Stimulated activated CD8-positive, alpha-beta memory T cell treated with anti-CD3 and anti-CD28 coated beads, Interleukin-15, amount 100 ng/mL, for 1 hour (primary cell): ENCODE data around the gene ASCC3.

Experiments used
- DNase-seq: peaks from one replicate; pipeline ENCODE4 v3.0.0-alpha.2; 2020; ENCODE audit warnings: low read depth

The ASCC3 gene

DNA sequence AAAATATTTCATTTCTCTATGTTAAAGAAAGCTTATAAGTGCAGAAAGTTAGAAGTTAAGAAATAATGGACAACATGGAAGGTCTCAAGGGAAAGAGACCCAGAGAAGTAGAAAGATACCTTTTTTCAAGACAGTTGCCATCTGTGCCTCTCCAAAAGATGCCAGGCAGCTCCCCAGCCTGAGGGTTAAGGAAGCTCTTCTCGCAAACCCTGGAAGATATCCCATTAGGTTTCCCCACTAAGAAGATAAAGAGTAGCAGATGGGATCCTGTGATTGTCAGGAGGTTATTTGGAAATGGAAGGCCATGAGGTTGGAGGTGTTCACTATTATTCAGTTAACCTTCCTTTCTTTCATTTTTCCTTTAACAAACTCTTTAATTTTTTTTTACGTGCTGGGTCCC, 306.3 kb downstream of the ASCC3 start:
- no peak for DNase-seq

DNA sequence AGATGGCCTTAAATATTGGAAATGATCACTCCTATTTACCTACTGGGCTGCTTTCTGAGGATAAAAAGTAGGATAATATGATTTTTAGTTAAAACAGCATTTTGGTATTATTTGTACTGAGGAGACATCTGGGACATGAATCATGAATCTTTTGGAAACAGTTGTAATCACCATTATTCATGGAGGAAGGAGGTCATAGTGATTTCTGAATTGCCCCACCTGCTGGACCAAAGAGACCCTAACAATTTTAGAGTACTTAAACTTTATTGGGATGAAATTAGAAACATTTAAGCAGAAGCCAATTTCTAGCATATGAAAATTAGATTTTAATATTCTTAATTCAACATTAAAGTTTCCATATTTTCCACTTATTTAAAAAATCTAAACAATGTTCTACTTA, 308.0 kb downstream of the ASCC3 start:
- no peak for DNase-seq

DNA sequence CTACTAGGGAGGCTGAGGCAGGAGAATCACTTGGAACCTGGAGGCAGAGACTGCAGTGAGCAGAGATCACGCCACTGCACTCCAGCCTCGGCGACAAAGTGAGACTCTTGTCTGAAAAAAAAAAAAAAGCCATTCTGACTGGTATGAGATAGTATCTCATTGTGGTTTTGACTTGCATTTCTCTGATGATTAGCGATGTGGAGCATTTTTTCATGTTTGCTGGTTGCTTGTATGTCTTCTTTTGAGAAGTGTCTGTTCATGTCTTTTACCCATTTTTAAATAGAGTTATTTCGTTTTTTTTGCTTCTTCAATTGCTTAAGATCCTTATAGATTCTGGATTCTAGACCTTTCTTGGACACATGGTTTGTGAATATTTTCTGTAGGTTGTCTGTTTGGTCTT, 312.9 kb downstream of the ASCC3 start:
- no peak for DNase-seq

DNA sequence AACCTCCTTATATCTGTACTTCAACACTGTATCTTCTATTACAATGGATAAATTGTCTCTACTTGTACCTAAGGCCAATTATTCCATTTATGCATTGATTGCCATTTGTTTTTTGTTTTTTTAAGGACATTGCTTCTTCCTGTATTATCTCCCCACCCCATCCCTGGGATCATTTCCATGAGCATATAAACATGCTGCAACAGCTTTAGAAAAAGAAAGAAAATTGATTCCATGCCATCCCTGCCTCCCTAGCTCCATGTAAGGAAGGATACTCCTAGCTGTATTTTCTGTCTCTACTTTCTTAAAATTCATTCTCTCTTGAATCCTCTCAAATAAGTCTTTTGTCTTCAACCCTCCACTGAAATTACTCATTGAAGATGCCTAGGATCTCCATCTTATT, 314.6 kb downstream of the ASCC3 start:
- DNase-seq = no peak

DNA sequence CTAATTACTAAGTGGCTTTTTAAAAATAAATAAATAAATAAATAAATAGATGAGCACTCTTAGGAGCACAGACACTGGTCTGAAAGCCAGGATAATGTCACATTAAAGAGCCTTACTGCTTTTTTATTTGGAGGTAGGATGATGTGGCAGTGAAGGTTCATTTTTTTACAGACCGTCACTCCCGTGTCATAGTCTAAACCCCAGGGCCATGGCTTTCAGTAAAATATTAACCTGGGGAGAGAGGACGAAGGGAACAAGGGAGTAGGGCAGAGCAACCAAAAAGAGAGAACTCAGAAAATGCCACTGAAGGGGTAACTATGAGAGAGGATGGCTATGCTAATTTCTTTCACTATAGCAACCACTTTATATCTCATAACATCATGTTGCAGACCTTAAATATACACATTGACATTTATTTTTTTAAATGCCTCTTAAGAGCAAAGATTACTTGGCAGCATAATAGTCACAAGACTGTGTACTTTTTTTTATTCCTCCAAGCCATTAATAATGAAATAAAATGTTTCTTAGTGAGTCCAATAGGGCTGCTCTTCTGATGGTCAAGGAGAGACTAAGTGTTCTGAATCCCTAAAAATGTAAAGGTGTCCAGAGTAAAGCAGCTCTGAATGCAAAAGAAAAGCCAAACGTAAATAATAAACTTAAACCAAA, 315.6 kb downstream of the ASCC3 start:
- DNase-seq = no peak

DNA sequence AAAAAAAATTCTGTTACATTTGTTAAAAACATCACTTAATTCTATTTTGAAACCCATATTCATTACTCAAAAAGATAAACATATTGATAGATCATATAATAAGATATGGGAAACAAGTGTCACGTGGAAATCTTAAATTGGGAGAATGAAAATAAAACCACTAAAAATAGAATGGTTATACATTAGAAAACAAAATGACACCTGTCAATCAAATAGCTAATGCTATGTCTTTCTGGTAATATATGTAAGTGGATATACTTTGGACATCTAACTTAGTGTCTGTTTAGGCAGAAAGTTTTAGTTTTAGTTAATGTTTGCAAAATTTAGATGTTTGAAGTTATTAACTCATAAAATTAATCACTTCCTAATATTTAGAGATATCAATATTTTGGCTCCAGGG, 321.3 kb downstream of the ASCC3 start:
- DNase-seq = no peak

DNA sequence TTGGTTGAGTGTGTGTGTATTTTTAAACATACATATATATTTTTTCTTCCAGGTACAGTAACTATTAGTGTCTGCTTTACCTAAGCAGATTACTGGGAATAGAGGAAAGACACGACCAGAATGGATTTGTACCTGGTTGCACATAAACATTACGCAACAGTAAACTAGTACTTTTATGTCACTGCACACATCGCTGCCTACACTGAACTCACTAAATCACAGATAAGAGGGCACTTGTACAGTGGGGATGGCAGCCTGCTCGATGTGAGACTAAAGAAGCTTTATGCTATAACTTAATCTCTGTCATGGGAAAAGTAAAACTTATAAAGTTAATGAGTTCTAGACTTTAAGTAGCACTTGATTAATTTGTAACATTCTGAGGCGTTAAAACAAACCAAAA, 326.9 kb downstream of the ASCC3 start:
- no peak for DNase-seq

DNA sequence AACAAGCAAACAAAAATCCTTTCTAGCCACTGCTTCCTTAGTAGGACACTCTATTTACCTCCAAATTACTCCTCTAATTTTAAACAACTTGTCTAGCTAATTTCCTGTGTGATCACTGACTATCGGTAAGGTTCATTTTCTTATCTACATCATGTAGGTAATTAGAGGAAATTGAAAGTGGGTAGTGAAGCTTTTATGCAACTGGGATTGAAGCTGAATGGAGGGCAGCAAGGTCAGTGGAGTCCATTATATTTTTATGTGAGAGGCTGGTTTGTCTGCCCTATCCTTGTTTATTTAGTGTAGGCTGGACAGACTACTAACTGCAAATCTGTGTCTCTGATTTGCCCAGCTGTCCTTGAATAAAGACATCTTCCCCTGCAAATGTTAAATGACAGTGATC, 327.9 kb downstream of the ASCC3 start:
- DNase-seq = no peak

DNA sequence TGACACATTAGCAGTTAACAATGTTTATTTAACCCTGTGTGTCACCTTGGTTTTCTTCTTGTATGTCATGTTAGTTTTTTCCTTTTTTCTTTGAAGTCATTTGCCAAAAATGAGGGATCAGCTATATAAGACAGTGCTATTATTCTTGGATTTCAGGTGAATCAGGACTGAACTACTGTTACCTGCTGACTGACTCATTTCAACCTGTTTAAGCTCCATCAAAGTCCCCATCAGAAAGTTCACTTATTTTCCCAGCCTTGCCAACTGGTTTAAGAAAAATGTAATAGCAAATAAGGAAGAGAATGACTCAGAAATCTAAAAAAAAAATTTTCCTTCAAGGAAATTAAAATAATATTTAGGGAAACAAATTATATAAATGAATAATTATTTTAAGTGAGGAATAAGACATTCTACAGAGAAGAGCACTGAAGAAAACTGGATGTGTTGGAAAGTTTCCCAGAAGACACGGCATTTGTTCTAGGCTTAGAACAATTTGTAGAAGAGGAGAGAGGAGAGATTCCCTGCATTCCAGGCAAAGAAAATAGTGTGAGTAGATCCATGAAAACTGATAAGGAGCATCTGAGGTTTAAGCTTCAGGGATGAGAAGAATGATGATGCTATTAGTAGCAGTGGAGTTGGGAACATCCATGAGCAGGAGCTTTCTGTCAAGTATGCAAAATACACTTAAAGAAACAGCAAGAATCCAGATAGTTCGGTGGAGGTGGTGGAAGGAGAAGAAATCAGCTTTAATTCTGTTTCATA, 331.5 kb downstream of the ASCC3 start:
- no peak for DNase-seq

DNA sequence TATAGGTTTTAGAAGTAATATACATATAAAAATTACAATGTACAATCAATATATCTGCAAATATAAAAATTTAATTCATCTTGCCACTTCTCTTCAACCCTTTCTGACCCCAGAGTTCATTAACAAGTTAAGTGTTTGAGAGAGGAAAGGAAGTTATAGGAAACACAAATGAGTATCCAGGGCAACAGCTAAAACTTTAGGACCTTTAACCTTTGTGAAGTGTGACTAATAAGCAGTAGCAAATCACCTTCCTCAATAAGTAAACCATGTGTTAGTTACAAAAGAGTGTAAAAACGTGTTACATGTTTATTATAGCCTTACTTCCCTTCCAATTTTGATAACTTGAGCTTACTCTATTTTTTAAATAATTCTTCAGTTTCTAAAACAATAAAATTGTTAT, 343.0 kb downstream of the ASCC3 start:
- DNase-seq = no peak

DNA sequence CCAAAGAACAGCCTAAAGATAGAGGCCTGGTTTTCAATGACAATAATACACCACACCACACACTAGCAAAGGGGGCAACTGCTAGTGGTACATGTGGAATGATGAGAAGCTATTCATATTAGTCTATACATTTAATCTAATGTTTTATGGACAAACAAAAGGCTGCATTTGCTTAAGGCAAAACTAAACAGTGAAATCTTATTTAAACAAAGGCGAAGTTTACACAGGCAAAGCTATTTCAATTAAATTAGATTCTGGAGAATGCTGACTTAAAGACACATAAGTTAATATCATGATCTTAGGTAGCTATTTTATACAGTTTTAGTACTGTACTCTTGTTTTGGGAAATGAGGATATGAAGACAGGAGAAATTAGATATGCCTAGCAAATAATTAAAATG, 362.5 kb downstream of the ASCC3 start:
- no peak for DNase-seq

DNA sequence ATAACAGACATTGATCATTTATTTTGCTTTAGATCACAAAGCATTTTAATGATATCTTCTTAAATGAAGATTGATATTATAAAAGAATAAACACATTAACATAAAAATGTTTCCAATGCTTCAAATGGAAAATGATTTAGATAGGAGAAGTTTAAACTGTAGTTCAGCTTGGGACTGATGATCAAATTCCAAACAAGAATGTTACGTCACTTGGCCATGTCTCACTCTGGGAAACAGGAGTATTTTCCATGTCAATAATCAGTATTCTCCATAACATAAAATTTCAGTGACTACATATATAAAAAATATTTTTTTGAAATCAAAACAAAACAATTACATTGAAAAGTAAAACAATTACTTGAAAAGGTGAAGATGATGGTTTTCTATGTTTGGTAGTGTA, 363.5 kb downstream of the ASCC3 start:
- no peak for DNase-seq

DNA sequence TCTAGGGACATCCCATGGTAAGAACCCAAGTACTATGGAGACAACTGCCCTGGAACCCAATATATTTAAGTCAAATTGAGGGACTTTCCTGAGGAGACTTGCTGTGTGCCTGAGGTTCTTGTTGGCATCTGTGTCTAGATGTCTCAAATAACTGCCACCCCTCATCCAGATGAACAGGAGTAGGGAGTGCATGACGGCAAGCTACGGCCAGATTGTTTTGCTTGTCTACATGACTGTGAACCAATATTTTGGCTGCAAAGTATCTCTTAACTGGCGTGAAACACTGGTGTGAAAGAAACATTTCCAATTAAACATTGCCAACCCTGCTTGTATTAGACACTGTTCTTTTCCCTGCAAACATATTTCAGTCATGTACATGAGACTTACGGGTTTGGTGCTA, 364.0 kb downstream of the ASCC3 start:
- no peak for DNase-seq

DNA sequence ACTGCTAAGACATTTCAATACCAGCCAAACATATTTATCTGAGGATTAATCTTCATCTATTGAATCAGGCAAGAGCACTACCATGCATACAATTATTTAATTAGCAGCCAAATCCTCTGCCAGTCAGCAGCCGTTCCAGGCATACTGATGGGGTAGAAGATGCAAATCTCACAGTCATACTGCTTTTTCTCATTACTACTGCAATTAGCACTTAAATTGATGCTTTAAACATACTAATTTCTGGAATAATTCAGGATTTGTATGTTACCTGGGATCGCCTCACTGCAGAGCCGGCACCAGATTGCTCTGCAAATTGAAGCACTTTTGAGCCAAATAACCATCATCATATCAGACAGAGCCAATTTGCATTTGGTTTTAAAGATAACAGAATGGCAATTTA, 366.5 kb downstream of the ASCC3 start:
- no peak for DNase-seq

DNA sequence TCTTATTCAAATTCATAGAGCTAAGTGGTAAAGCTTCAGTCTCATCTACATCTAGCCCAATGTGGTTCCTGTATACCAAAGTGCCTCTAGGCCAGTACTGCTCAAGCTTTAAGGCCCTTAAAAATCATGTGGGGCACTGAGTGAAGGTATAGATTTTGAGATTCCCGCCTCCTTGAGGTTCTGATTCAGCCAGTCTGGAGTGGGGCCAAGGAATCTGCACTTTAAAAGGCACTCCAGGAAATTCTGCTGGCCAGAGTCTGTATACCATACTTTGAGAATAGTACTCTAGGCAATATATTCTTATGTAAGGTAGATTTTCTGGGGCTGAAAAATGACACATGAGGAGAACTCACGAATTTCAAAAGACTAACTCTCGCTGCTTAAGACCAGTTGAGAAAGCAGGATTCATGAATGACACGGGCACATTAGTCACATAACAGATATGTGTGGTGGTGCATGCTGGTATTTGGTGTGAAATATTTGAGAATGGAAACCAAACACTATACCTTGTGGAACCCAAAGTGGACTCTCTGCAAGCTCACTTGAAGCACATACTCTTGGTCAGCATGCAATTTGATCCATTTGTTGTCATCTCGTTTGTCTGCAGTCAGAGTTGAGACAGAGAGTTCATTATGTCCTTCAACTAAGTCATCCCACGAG, 368.8 kb downstream of the ASCC3 start:
- DNase-seq = no peak

DNA sequence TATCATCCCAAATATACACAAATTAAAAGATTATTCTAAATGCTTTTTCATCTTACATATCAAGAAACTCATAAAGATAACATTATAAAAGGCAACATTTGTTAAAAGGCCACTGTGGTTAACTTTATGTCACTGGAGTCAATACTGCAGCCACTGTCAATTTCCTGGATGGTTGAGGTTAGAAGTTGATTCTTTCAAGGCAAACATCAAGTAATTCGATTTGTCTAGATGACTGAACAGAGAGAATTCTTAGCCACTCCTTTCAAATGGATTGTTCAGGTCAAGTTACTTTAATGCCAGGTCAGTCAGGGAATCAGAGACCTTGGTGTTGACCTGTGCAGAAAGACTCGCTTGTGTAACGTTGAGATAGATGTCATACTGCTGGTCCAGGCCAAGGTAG, 372.0 kb downstream of the ASCC3 start:
- no peak for DNase-seq

DNA sequence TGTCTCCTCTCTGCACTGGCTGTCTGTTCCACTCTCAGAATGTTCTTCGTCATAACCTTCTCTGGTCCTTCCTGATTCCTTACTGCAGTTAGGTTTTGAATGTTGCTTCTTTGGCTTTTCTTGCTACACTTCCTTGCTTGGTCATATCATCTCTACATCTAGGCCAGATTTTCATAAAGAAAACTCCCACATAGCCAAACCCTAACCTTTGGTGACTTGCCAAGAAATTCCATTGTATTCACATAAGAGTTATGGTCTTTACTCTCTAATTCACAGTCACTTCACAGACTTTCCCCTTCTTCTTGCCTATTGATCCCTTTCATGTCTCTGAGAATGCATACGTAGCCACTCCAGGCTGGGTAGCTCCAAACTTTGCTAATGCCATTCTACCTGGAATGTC, 374.5 kb downstream of the ASCC3 start:
- no peak for DNase-seq

DNA sequence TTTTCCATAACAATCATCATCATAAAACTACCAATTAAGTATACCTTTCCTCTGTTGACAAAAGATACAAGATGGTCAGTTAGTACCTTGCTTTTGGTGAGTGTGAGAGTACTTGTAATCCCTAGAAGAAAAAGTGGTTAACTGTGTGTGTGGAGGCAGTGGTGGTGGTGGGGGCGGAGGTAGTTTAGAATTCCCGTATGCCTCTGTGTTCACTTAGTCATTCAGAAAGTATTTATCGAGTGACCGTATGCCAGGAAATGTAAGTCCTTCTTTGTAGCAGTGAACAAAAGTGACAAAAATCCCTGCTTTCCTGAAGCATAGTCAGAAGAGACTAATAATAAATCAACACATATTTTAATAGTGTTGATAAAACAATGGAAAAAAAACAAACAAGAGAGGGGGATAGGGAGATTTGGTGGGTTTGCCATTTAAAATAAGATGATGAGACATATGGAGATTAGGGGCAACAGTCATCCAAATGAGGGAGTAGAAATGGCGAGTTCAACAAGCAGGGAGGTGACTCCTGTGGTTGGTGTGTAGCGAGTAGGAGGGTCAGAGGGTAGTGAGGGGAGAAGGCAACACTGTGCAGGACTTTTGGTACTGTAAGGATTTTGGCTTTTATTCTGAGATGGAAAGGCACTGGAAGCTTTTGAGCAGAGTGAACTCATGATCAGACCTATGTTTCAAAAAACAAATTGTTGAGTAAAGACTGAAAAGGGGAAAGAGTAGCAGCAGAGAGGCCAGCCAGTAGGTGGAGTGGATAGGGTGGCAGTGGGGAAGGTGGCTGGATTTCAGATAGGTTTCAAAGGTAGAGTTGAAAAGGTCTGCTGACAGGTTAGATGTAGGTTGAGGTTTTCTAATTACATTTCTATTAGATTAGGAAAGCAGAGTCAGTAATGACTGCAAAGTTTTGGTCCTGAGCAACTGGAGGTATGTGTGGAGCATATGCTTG, 376.1 kb downstream of the ASCC3 start:
- no peak for DNase-seq

DNA sequence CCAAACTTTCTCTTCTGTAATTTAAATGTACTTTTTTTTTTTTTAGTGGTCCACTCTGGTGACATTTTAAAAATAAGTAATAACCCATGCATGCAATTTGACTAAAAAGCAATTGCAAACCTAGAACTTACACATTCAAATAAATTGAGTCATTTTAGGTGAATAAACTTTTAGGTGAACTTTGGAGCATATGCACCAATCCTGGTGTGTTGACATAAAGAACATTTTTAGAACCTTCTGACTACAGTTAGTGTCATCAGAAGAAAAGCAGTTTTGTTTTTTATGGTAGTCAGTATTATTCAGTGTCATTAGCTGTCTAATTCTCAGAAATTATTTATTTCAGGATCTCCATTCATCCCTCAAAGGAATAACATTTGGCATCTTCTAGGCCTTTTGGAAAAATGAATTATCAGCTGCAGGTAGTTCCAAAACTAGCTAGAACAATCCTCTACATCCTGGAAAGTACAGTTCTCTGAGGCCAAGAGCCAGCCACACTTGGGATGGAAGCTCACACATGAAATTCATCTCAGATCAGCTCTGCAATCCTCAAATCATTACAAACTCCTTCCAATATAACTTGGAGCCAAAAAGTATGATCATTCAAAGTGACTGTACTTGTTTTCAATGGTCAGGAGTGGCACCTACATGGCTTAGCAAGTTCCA, 378.0 kb downstream of the ASCC3 start:
- DNase-seq = no peak

DNA sequence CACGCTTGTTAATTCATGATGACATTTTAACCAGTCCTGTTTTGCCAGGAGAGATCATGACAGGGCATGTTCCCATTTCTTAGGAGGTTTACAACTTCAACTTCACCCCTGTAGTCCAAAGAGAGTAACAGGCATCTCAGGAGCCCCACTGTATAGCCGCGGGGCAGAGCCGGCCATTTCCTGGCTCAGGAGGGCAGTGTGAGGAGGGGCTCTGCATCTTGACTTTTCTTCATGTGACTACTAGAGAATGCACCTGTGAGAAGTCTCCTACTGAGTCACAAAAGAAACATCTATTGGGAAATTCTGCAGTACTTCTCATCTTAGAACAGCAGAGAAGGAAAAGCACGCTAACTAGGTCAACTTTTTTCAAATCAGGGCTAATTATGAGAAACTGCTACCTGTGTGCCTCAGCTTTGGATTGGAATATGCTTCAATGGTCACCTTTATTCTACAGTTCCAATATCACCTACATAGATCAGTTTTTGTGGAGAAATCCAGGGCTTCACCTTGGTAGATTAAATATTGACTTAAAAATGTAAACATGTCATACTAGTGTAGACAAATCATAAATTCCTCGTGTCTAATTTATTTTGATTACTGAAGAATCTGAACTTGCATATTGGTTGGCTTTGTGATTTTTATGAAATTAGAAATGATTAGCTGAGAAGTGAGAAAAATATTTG, 387.8 kb downstream of the ASCC3 start:
- no peak for DNase-seq
